Hepatocyte (in vitro differentiated cells): ENCODE results near the gene AP1G2. TPM values are rescaled to one million over a fixed set of nuclear protein-coding genes. Genes with fewer than 3 reads are reported as not detected.
"Not testable (repeated sequence)": the region's sequence is repeated elsewhere in the genome, so short reads cannot be mapped to it uniquely, and the experiment has no call there.

Experiments used
- DNase-seq: peaks from one replicate; pipeline ENCODE4 v3.0.0-alpha.2; 2016; ENCODE audit warnings: low spot score
- H2AFZ ChIP-seq: fragments of 200-600 bp; sonication (generic); 2 replicates; pipeline ENCODE4 v1.6.0; 2016; ENCODE audit warnings: antibody characterized with exemption, mild to moderate bottlenecking
- H3K27ac ChIP-seq: fragments of 200-600 bp; sonication (generic); 2 replicates; pipeline ENCODE4 v1.5.1; 2016; ENCODE audit warnings: mild to moderate bottlenecking
- H3K27me3 ChIP-seq: fragments of 200-600 bp; sonication (generic); 2 replicates; pipeline ENCODE4 v1.6.1; 2016
- H3K36me3 ChIP-seq: fragments of 200-600 bp; sonication (generic); replicated peaks from 2 replicates; pipeline ENCODE4 v1.5.1; 2016; ENCODE audit warnings: low read depth; ENCODE audit not compliant: insufficient read depth
- H3K4me1 ChIP-seq: fragments of 200-600 bp; sonication (generic); 2 replicates; pipeline ENCODE4 v1.5.1; 2016; ENCODE audit warnings: mild to moderate bottlenecking, moderate library complexity; ENCODE audit not compliant: insufficient read depth
- H3K4me2 ChIP-seq: fragments of 200-600 bp; sonication (generic); 2 replicates; pipeline ENCODE4 v1.6.0; 2016
- H3K4me3 ChIP-seq: fragments of 200-600 bp; sonication (generic); 2 replicates; pipeline ENCODE4 v1.5.1; 2016; ENCODE audit warnings: mild to moderate bottlenecking
- H3K79me2 ChIP-seq: fragments of 200-600 bp; sonication (generic); 2 replicates; pipeline ENCODE4 v1.6.0; 2017; ENCODE audit warnings: mild to moderate bottlenecking
- H3K9me2 ChIP-seq: fragments of 200-600 bp; sonication (generic); replicated peaks from 2 replicates; pipeline ENCODE4 v1.6.0; 2017; ENCODE audit warnings: mild to moderate bottlenecking; ENCODE audit not compliant: insufficient read depth
- H3K9me3 ChIP-seq: fragments of 200-600 bp; sonication (generic); 2 replicates; pipeline ENCODE4 v1.5.1; 2016; ENCODE audit warnings: low read depth, mild to moderate bottlenecking
- H4K20me1 ChIP-seq: fragments of 200-600 bp; sonication (generic); 2 replicates; pipeline ENCODE4 v1.6.0; 2016; ENCODE audit warnings: mild to moderate bottlenecking; ENCODE audit not compliant: insufficient read depth, poor library complexity, severe bottlenecking
- CTCF ChIP-seq: fragments of 200-600 bp; sonication (generic); IDR thresholded peaks from 2 replicates; pipeline ENCODE4 v1.5.1; 2016; ENCODE audit warnings: antibody characterized with exemption, mild to moderate bottlenecking; ENCODE audit not compliant: poor library complexity
- EZH2 ChIP-seq: fragments of 200-600 bp; sonication (generic); IDR thresholded peaks from 2 replicates; pipeline ENCODE4 v1.6.1; 2016; ENCODE audit warnings: antibody characterized with exemption, mild to moderate bottlenecking, borderline replicate concordance
- EZH2phosphoT487 ChIP-seq: fragments of 200-600 bp; sonication (generic); IDR thresholded peaks from one replicate; pipeline ENCODE4 v1.6.1; 2018; ENCODE audit warnings: antibody characterized with exemption, mild to moderate bottlenecking, low read depth, moderate library complexity; ENCODE audit not compliant: unreplicated experiment, severe bottlenecking
- WGBS: methylation state at CpG from one replicate; pipeline ENCODE4 v1.1.6; 2016; ENCODE audit warnings: low lambda C conversion rate; ENCODE audit errors: missing lambda C conversion rate; 5-methylcytosine and 5-hydroxymethylcytosine counted together
- polyA plus RNA-seq: library from polyadenylated mRNA; unstranded; fragments of >200 nt; fragmentation: Nextera tagmentation; extraction: Ambion mirVana; gene quantifications from 2 replicates; pipeline ENCODE4 v1.2.1, GENCODE V29; 2016
- total RNA-seq: library from RNA; depleted of rRNA; stranded (reverse); fragments of >200 nt; gene quantifications from 2 replicates; pipeline ENCODE4 v1.2.3, GENCODE V29; 2014

AP1G2 gene
- total and polyA plus RNA-seq, 2 experiments from 2014 or later = 87.5 to 191 TPM

DNA sequence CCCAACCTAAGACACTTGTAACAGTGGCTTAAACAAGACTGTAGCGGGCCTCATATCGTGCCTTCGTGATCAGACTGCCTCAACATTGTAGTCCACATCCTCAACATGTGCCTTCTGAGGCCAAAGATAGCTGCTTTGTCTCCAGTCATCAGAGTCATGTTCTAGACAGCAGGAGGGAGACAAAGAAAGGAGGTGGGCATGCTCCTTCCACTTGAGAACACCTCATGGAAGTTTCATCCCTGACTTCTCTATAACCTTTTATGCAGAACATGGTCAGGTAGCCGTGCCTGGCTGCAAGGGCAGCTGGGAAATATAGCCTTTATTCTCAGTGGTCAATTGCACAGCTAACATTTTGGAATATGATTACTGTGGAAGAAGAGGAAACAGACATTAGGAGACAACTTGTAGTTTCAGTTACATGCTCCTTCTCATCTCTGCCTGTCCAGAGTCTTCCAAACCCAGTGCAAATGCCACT, 43.3 kb upstream of the AP1G2 start:
- no peaks in the 10 kb centered on the region for H3K79me2 ChIP-seq
- no peak for DNase-seq
- no peaks in the 10 kb centered on the region for H3K27me3 ChIP-seq
- H3K9me2 ChIP-seq = no peaks in the 10 kb centered on the region
- TF ChIP-seq CTCF = no peak
- TF ChIP-seq EZH2 = no peak
- TF ChIP-seq EZH2phosphoT487 = no peak
- no peaks in the 10 kb centered on the region for H4K20me1 ChIP-seq
- no peak overlapping the region for H3K4me2 ChIP-seq
- WGBS = 54% methylated on average over 4 of the region's 4 CpGs
- H3K9me3 ChIP-seq = no peaks in the 10 kb centered on the region
- no peaks in the 10 kb centered on the region for H3K36me3 ChIP-seq
- peak overlapping the region; percentile 10 for H2AFZ ChIP-seq
- peaks cover 41% of the 10 kb centered on the region for H3K4me1 ChIP-seq
- H3K4me3 ChIP-seq = no peak overlapping the region
- peak overlapping the region; percentile 62 for H3K27ac ChIP-seq

GRCh38 chr14:23610090-23610814, 42.7 kb upstream of the AP1G2 start:
- peaks cover 41% of the 10 kb centered on the region for H3K4me1 ChIP-seq
- peak overlapping the region; percentile 25 for H3K27ac ChIP-seq

GRCh38 chr14:23609411-23610089, 42.0 kb upstream of the AP1G2 start:
- Histone ChIP-seq H3K4me1 (peaks cover 37% of the 10 kb centered on the region), H3K27ac (peak overlapping the region; percentile 70)
- H3K79me2 ChIP-seq, H2AFZ ChIP-seq, H3K9me3 ChIP-seq, H3K4me3 ChIP-seq, H3K9me2 ChIP-seq, H3K36me3 ChIP-seq, H3K4me2 ChIP-seq, H4K20me1 ChIP-seq, H3K27me3 ChIP-seq: not testable (repeated sequence)
- 48% methylated on average over 7 of the region's 7 CpGs for WGBS
- DNase-seq = peak; percentile 32

More at GRCh38 chr14:23610090-23610814, 42.7 kb upstream of the AP1G2 start:
- H3K27me3 ChIP-seq = no peaks in the 10 kb centered on the region
- no peak for DNase-seq
- WGBS = 23% methylated on average over 2 of the region's 2 CpGs
- H3K79me2 ChIP-seq = no peaks in the 10 kb centered on the region
- no peak for TF ChIP-seq CTCF
- no peak for TF ChIP-seq EZH2
- TF ChIP-seq EZH2phosphoT487 = no peak
- H3K9me2 ChIP-seq = no peaks in the 10 kb centered on the region
- no peaks in the 10 kb centered on the region for H3K36me3 ChIP-seq
- no peak overlapping the region for H3K4me2 ChIP-seq
- H3K9me3 ChIP-seq = no peaks in the 10 kb centered on the region
- H3K4me3 ChIP-seq = no peak overlapping the region
- H2AFZ ChIP-seq = no peak overlapping the region
- H4K20me1 ChIP-seq = no peaks in the 10 kb centered on the region

- Histone ChIP-seq H3K27me3 (no peaks in the 10 kb centered on the region), H3K9me3 (no peaks in the 10 kb centered on the region), H3K4me1 (peaks cover 32% of the 10 kb centered on the region), H3K36me3 (no peaks in the 10 kb centered on the region), H3K4me3 (no peak overlapping the region), H3K79me2 (no peaks in the 10 kb centered on the region), H3K27ac (peak overlapping the region; percentile 70), H2AFZ (no peak overlapping the region), H3K4me2 (no peak overlapping the region), H3K9me2 (no peaks in the 10 kb centered on the region), H4K20me1 (no peaks in the 10 kb centered on the region)
- WGBS = 74% methylated on average over 3 of the region's 3 CpGs
- no peak for TF ChIP-seq CTCF
- no peak for TF ChIP-seq EZH2
- no peak for TF ChIP-seq EZH2phosphoT487
- no peak for DNase-seq
Measured at GRCh38 chr14:23609001-23609400, 41.4 kb upstream of the AP1G2 start.
